Neural crest cell (in vitro differentiated cells): ENCODE data around the gene EIF4A3. TPM values are rescaled to one million over a fixed set of nuclear protein-coding genes. Genes with fewer than 3 reads are reported as not detected.

Experiments
- DNase-seq: peaks from one replicate; pipeline ENCODE4 v3.0.0; 2021; ENCODE audit warnings: low read depth, mixed read lengths, low spot score
- H3K27ac Mint-ChIP-seq: one replicate; pipeline ENCODE4 v1.8.0; 2021; ENCODE audit warnings: mild to moderate bottlenecking, mixed read lengths; ENCODE audit not compliant: unreplicated experiment
- H3K27me3 Mint-ChIP-seq: 2 replicates; pipeline ENCODE4 v1.8.0; 2021; ENCODE audit warnings: low read depth, mild to moderate bottlenecking, mixed read lengths
- H3K36me3 Mint-ChIP-seq: 2 replicates; pipeline ENCODE4 v1.8.0; 2021; ENCODE audit warnings: low read depth, mild to moderate bottlenecking, mixed read lengths
- H3K4me1 Mint-ChIP-seq: 2 replicates; pipeline ENCODE4 v1.8.0; 2021; ENCODE audit warnings: mixed read lengths
- H3K4me3 Mint-ChIP-seq: one replicate; pipeline ENCODE4 v1.8.0; 2021; ENCODE audit warnings: mild to moderate bottlenecking, mixed read lengths
- H3K9me3 Mint-ChIP-seq: 2 replicates; pipeline ENCODE4 v1.8.0; 2021; ENCODE audit warnings: mixed read lengths
- total RNA-seq: library from RNA; stranded (reverse); gene quantifications from 2 replicates; pipeline ENCODE4 v1.2.1, GENCODE V29; 2021
- TF ChIP-seq, protein P1 (sequence below): fragments of 200-600 bp; sonication (generic); conservative IDR thresholded peaks from 2 replicates; pipeline ENCODE4 v1.5.0; 2021; ENCODE audit warnings: antibody characterized with exemption, mild to moderate bottlenecking

Gene EIF4A3
- total RNA-seq, 1 donor from 2014 or later, result 141 TPM

DNA sequence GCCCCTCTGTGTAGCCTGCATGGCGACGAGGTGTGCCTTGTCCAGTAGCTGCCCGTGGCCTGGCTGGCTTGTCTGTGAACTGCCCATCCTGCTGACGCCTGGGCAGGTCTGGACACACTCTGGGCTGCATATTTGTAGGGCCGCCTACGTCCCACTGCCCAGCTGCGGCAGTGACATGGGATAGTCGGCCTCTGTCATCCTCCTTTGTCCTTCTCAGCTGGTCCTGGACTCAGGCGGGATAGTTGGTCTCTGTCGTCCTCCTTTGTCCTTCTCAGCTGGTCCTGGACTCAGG lies 37.4 kb upstream of the EIF4A3 start:
- Mint-ChIP-seq H3K4me1 (peaks cover 14% of the 10 kb centered on the region), H3K36me3 (no peaks in the 10 kb centered on the region), H3K27me3 (no peaks in the 10 kb centered on the region), H3K4me3 (no peak overlapping the region), H3K9me3 (no peaks in the 10 kb centered on the region), H3K27ac (peak overlapping the region; percentile 96)
- TF ChIP-seq, protein P1, sequence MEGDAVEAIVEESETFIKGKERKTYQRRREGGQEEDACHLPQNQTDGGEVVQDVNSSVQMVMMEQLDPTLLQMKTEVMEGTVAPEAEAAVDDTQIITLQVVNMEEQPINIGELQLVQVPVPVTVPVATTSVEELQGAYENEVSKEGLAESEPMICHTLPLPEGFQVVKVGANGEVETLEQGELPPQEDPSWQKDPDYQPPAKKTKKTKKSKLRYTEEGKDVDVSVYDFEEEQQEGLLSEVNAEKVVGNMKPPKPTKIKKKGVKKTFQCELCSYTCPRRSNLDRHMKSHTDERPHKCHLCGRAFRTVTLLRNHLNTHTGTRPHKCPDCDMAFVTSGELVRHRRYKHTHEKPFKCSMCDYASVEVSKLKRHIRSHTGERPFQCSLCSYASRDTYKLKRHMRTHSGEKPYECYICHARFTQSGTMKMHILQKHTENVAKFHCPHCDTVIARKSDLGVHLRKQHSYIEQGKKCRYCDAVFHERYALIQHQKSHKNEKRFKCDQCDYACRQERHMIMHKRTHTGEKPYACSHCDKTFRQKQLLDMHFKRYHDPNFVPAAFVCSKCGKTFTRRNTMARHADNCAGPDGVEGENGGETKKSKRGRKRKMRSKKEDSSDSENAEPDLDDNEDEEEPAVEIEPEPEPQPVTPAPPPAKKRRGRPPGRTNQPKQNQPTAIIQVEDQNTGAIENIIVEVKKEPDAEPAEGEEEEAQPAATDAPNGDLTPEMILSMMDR, result no peak
- no peak for DNase-seq

DNA sequence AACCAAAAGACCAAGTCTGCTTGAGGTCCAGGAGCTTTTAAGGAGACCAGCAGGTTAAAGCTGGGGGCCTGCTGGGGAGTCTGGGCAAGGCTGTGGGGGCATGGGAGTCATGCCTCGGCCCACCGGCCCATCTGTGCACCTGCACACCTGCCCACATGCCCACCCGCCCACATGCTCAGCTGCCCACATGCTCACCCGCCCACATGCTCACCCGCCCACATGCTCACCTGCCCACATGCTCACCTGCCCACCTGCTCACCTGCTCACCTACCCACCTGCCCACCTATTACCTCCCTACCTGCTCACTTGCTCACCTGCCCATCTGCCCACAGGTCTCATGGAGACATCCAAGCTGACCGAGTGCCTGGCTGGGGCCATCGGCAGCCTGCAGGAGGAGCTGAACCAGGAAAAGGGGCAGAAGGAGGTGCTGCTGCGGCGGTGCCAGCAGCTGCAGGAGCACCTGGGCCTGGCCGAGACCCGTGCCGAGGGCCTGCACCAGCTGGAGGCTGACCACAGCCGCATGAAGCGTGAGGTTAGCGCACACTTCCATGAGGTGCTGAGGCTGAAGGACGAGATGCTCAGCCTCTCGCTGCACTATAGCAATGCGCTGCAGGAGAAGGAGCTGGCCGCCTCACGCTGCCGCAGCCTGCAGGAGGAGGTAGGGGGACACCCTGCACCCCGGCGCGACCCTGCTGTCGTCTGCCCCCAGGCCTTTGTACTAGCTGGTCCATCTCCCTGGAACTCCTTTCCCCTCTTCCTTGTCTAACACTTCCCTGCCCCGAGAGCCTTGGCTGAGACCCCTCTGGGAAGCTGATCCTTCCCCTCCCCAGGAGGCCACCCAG lies 36.9 kb upstream of the EIF4A3 start:
- no peak for DNase-seq
- Mint-ChIP-seq H3K4me3 (no peak overlapping the region), H3K4me1 (peaks cover 14% of the 10 kb centered on the region), H3K27me3 (no peaks in the 10 kb centered on the region), H3K36me3 (no peaks in the 10 kb centered on the region), H3K9me3 (no peaks in the 10 kb centered on the region), H3K27ac (peak overlapping the region; percentile 96)
- TF ChIP-seq, protein P1, result no peak

DNA sequence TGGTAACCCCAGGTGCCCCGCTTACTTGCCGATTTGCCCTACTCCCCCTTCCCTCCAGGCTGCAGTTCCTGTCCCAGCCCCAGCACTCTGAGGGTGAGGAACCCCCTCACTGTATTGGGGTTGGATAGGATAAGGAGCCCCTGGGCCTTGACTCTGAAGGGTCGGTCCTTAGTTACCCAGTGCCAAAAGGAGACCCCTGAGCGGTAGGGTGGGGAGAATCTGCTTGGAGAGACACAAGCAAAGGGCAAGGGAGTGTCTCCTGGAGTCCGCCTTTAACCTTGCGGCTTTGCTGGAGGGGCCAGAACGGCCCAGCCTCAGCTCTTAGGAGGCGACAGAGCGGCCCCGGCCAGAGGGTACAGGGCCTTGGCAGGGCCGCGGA lies 35.9 kb upstream of the EIF4A3 start:
- no peak overlapping the region for H3K27ac Mint-ChIP-seq
- no peak for DNase-seq
- H3K4me1 Mint-ChIP-seq, result peaks cover 14% of the 10 kb centered on the region
- H3K9me3 Mint-ChIP-seq, result no peaks in the 10 kb centered on the region
- no peaks in the 10 kb centered on the region for H3K27me3 Mint-ChIP-seq
- no peak overlapping the region for H3K4me3 Mint-ChIP-seq
- H3K36me3 Mint-ChIP-seq, result no peaks in the 10 kb centered on the region
- TF ChIP-seq, protein P1, result no peak

DNA sequence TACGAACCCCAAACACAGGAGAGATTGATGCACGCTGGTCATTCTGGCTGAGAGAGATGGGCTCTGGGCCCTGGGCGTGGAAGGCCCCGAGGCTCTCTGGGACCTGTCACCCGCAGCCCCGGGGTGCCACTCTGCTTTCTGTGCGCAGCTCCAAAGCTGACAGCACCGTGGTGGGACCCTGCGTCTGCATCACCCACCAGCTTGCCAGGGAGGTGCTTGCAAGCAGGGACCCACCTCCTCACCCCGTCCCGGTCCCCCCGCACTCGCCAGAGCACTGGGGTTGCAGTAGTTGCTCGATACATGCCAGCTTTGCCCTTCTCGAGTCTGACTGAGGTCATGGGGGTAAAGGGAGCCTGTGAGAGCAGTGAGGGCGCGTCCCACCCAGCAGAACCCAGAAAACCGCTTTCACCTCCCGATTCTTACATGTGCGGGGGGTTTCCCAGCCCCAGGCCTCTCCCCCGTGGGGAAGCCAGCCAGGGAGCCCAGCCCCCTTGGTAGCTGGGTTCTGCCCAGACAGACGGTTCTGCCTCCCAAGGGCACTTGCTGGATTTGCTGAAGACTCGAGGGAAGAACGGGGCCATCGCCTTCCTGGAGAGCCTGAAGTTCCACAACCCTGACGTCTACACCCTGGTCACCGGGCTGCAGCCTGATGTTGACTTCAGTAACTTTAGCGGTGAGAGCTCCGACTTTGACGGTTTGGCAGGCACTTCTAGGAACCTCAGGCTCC lies 35.4 kb upstream of the EIF4A3 start:
- TF ChIP-seq, protein P1, result no peak
- no peak overlapping the region for H3K27ac Mint-ChIP-seq
- no peaks in the 10 kb centered on the region for H3K36me3 Mint-ChIP-seq
- peaks cover 14% of the 10 kb centered on the region for H3K4me1 Mint-ChIP-seq
- no peak for DNase-seq
- no peak overlapping the region for H3K4me3 Mint-ChIP-seq
- H3K9me3 Mint-ChIP-seq, result no peaks in the 10 kb centered on the region
- no peaks in the 10 kb centered on the region for H3K27me3 Mint-ChIP-seq

- no peaks in the 10 kb centered on the region for H3K27me3 Mint-ChIP-seq
- TF ChIP-seq, protein P1, result no peak
- no peaks in the 10 kb centered on the region for H3K36me3 Mint-ChIP-seq
- H3K9me3 Mint-ChIP-seq, result no peaks in the 10 kb centered on the region
- H3K4me3 Mint-ChIP-seq, result no peak overlapping the region
- H3K27ac Mint-ChIP-seq, result no peak overlapping the region
- no peak for DNase-seq
- peaks cover 14% of the 10 kb centered on the region for H3K4me1 Mint-ChIP-seq
Observed at GRCh38 chr17:80181431-80181830, 34.5 kb upstream of the EIF4A3 start.
